Measurements from ENCODE around the gene F2R.

The F2R gene

DNA sequence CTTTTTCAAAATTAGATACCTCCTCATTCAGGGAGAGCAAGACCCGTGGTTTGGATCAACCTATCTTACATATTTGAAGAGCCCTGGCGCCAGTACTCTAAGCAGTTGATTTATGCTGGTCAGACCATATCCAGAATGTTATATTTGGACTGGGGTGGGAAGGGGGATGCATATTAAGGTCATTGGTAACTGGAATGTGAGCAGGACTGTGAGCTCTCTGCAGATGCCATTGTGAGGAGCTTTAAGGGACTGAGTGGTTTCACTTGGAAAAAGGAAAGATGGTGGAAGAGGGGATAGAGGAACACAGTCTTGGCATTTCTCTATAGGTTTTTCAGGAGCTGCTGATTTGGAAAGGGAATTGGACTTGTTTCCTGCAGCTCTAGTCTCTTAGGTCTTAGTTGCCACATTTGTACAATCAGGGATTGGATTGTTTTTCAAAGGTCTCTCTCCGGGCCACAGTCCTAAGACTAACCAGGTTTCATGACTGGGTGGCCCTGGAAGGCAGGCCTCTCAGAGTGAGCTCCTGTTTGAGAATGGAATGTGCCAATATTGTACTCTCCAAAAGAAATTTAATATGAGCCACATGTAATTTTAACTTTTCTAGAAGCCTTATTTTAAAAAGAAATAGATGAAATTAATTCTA is 25.8 kb upstream of the F2R start:
- no peak for DNase-seq (ENCODE audit: insufficient read length, low spot score)
- no peak for FAIRE-seq

- DNase-seq (ENCODE audit: insufficient read length, low spot score) (no peak), FAIRE-seq (no peak)
Measured at GRCh38 chr5:76690704-76691466, 25.0 kb upstream of the F2R start.

GRCh38 chr5:76691467-76692273 is 24.3 kb upstream of the F2R start:
- no peak for FAIRE-seq
- no peak for DNase-seq (ENCODE audit: insufficient read length, low spot score)

- FAIRE-seq (no peak), DNase-seq (ENCODE audit: insufficient read length, low spot score) (no peak)
Measured at GRCh38 chr5:76692274-76692540, 23.7 kb upstream of the F2R start.

GRCh38 chr5:76692651-76693050 is 23.3 kb upstream of the F2R start:
- no peak for DNase-seq (ENCODE audit: insufficient read length, low spot score)

GRCh38 chr5:76693141-76693540 is 22.8 kb upstream of the F2R start:
- FAIRE-seq = no peak
- no peak for DNase-seq (ENCODE audit: insufficient read length, low spot score)

More at GRCh38 chr5:76692651-76693050, 23.3 kb upstream of the F2R start:
- FAIRE-seq = no peak

DNA sequence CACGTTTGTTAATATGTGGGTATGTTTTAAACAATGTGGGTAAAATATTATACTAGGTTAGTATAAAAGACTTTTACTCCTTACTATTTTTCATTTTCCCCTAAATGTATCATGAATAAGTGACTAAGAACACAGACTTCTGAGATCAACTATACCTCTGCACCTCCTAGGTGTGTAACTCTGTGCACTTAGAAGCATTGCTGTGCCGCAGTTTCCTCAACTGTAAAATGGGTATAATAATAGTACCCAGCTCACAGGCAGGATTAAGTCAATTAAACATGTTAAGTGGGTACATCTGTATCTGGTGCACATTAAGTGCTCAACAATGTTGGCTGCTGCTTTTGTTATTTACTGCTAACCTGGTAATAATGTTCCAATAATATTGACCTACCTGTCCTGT is 21.6 kb upstream of the F2R start:
- no peak for FAIRE-seq
- DNase-seq (ENCODE audit: insufficient read length, low spot score) = no peak

GRCh38 chr5:76695346-76695745 is 20.6 kb upstream of the F2R start:
- no peak for FAIRE-seq
- DNase-seq (ENCODE audit: insufficient read length, low spot score) = no peak

GRCh38 chr5:76696251-76696650 is 19.7 kb upstream of the F2R start:
- DNase-seq (ENCODE audit: insufficient read length, low spot score) (no peak), FAIRE-seq (no peak)

DNA sequence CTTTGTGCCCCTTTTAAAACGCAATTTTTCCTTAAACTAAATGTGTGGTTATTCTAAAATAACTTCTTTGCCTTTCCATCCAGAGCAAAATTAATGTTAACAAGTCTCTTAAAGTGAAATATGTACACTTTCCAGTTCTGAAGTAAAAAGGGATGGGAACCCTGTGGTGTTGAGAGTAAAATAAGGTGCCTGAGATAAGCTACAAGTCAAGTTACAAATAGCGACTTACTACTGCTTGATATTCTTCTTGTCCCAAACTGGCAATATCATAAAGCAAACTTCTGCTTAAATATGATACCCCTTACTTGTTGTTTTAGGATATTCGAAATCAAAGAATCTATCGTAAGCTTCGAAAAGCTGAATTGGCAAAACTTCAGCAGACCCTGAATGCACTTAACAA is 18.3 kb upstream of the F2R start:
- FAIRE-seq = no peak
- no peak for DNase-seq (ENCODE audit: insufficient read length, low spot score)

GRCh38 chr5:76700571-76700970 is 15.4 kb upstream of the F2R start:
- no peak for DNase-seq (ENCODE audit: insufficient read length, low spot score)
- FAIRE-seq = no peak

DNA sequence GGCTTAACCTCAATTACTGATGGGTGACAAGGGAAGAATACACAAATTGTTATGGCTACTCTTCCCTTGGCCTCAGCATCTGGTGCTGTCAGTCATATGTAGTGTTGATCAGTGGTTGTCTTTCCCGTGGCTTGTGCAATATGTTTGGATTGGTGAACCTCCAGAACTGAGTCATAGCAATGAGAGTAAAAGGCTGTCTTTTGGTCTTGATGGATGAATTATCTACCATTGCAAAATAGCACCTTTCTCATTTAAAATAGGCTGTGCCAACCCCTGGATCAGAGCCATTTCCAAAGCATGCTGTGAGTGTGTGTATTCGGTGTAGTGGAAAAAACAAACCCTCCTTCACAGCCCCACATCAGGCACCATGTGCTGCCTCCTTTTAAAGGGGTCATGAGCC is 14.6 kb upstream of the F2R start:
- DNase-seq (ENCODE audit: insufficient read length, low spot score) (peak; percentile 68), FAIRE-seq (peak; percentile 54)

- FAIRE-seq (no peak), DNase-seq (ENCODE audit: insufficient read length, low spot score) (no peak)
Measured at GRCh38 chr5:76703707-76704106, 12.2 kb upstream of the F2R start.

- DNase-seq (ENCODE audit: insufficient read length, low spot score) = no peak
- no peak for FAIRE-seq
Measured at GRCh38 chr5:76704131-76704663, 11.7 kb upstream of the F2R start.

DNA sequence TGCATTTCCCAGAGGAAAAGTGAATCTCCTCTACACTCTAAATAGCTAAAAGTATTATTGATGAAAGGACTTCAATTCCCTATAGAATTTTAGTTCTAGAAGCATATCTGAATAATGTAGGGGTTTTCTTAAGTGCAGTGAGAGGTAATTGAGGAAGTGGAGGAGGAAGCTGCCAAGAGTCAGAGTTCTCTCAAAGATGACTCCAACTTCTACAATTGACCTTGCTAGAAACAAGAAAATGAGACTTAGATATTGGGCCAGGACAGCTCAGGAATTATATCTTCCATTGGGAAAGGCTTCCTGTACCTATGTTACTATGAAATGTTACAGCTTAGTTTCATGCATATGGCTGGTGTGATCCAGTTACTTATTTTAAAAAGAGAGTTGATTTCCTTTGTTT is 10.4 kb upstream of the F2R start:
- no peak for FAIRE-seq
- DNase-seq (ENCODE audit: insufficient read length, low spot score) = no peak

DNA sequence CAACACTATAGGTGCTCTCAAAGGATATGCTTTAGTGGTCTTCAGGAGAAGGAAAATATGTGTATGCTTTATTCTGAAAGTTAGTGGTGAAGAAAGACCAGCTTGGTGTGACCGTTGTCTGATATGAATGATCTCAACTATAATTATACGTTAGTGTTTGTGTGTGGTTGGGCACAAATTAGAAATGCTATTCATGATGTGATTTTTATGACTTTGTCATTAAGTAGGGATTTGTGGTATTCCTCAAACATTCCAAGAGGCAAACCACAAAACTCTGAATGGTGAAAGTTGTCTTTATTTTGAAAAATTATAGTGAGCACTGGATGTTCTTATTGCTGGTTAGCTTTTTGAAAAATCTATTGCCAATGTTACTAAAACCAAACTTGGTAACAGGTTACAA is 6.2 kb upstream of the F2R start:
- DNase-seq (ENCODE audit: insufficient read length, low spot score) (no peak), FAIRE-seq (no peak)

DNA sequence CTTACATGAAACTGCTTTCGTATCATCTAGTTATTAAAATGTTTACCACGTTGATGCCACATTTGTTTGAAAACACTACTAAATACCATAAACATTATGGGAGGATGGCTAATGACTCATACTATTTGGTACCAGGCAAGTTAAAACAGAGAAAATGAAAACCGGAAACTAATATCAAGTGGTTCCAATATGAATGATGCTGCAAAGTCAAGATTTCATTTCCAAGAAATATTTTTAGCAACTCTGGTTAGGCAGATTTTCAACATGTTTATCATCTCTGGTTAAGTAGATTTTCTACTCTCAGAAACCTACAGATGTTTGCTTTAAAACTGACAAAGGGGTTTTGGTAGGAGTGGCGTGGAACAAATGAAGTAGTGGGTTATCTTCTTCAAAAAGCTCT is 4.9 kb upstream of the F2R start:
- no peak for FAIRE-seq
- DNase-seq (ENCODE audit: insufficient read length, low spot score) = no peak

DNA sequence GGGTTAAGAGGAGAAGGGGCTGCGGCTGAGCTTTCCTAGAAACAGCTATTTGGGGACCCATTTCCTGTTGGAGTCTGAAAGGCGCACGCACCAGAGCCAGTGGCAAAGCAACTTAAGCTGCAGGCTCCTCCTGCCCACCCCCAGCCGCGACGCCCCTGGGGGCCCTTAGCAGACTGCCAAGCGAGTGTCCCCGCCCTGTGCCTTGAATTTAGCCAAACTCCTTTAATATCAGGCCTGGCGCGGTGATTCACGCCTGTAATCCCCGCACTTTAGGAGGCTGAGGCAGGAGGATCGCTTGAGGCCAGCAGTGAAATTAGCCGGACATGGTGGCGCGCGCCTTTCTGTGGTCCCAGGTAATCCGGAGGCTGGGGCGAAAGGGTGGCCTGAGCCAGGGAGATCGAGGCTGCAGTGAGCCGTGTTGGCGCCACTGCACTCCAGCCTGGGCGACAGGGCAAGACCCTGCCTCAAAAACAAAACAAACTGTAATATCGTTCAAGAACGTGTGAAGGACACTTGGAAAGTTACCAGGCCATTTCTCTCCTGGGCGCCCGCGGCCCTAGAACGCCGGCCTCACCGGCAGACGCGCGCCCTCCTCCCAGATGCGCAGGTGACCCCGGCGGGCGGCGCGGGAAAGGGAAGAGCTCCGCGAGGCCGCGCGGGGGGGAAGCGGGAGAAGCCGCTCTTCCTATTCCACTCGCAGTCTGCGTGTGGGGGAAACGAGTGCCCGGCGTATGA is 1.0 kb upstream of the F2R start:
- DNase-seq (ENCODE audit: insufficient read length, low spot score) (no peak), FAIRE-seq (no peak)

- no peak for FAIRE-seq
- no peak for DNase-seq (ENCODE audit: insufficient read length, low spot score)
Measured at GRCh38 chr5:76715486-76715735, 515 bp upstream of the F2R start.

GRCh38 chr5:76716456-76717157 is 681 bp downstream of the F2R start:
- FAIRE-seq (no peak), DNase-seq (ENCODE audit: insufficient read length, low spot score) (no peak)
